NB4 (cell line): ENCODE data around the gene TMEM59L.

Experiments used
- POLR2A ChIP-seq: IDR thresholded peaks from 2 replicates; pipeline ENCODE4 v1.6.1; 2011; ENCODE audit warnings: mild to moderate bottlenecking; ENCODE audit not compliant: insufficient read length; ENCODE audit errors: extremely low read depth
- TF ChIP-seq, protein P1 (sequence below): IDR thresholded peaks from one replicate; pipeline ENCODE4 v1.5.1; 2012; ENCODE audit warnings: low read depth, low read length

DNA sequence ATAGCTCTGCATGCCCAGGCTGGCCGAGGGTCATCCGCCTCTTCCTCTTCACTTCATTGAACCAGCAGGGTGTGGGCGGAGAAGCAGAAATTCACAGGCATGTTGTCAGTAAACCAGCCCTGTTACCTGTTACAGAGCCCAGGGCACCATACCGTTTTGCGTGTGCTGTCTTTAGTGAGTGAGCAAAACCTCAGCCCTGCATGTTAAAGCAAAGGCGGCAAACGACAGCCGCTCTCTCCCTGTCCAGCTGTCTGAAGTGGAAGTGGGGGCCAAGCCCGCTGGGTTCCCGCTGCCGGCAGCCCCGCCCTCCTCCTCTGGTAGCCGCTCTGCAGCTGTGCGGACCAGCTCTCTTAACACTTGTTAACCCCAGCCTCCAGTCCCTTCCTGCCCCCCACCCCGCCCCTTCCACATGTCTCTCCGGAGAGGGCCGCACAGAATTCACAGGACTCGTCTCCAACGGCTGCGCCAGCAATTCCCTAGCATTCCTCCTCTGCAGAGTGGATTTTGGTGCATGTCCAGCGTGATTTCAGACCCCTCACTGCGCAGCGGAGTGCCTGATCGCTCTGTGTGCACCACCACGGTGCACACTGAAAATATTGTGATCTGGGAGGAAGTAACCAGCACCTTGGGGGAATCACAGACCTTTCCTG, 36.8 kb downstream of the TMEM59L start:
- TF ChIP-seq, protein P1, sequence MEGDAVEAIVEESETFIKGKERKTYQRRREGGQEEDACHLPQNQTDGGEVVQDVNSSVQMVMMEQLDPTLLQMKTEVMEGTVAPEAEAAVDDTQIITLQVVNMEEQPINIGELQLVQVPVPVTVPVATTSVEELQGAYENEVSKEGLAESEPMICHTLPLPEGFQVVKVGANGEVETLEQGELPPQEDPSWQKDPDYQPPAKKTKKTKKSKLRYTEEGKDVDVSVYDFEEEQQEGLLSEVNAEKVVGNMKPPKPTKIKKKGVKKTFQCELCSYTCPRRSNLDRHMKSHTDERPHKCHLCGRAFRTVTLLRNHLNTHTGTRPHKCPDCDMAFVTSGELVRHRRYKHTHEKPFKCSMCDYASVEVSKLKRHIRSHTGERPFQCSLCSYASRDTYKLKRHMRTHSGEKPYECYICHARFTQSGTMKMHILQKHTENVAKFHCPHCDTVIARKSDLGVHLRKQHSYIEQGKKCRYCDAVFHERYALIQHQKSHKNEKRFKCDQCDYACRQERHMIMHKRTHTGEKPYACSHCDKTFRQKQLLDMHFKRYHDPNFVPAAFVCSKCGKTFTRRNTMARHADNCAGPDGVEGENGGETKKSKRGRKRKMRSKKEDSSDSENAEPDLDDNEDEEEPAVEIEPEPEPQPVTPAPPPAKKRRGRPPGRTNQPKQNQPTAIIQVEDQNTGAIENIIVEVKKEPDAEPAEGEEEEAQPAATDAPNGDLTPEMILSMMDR, result no peak
- no peak for TF ChIP-seq POLR2A
